SK-N-SH treated with all-trans-retinoic acid at 6 μM for 48 hours (cell line): Measurements from ENCODE around the gene GRID1.

Experiments used
- BACH2 ChIP-seq: fragments of 250-450 bp; sonication (Bioruptor Pico); IDR thresholded peaks from 2 replicates; pipeline ENCODE4 v1.9.0; 2021; ENCODE audit warnings: mild to moderate bottlenecking, borderline replicate concordance
- CSRNP3 ChIP-seq: fragments of 250-450 bp; sonication (Bioruptor Pico); IDR thresholded peaks from 2 replicates; pipeline ENCODE4 v1.5.1; 2021; ENCODE audit warnings: mild to moderate bottlenecking, moderate library complexity
- PATZ1 ChIP-seq: fragments of 250-450 bp; sonication (Bioruptor Pico); IDR thresholded peaks from 2 replicates; pipeline ENCODE4 v1.8.0; 2020; ENCODE audit warnings: mild to moderate bottlenecking, moderate library complexity, borderline replicate concordance
- TOX ChIP-seq: fragments of 250-450 bp; sonication (Bioruptor Pico); IDR thresholded peaks from 2 replicates; pipeline ENCODE4 v1.8.0; 2021; ENCODE audit warnings: mild to moderate bottlenecking, moderate library complexity, borderline replicate concordance
- ZFP3 ChIP-seq: fragments of 250-450 bp; sonication (Bioruptor Pico); IDR thresholded peaks from 2 replicates; pipeline ENCODE4 v1.5.0; 2020; ENCODE audit warnings: mild to moderate bottlenecking, moderate library complexity
- ZFP30 ChIP-seq: fragments of 450-650 bp; formaldehyde crosslinking; IDR thresholded peaks from 2 replicates; pipeline ENCODE4 v1.5.0; 2022; ENCODE audit warnings: mild to moderate bottlenecking, moderate library complexity
- ZNF8 ChIP-seq: fragments of 450-650 bp; formaldehyde crosslinking; IDR thresholded peaks from 2 replicates; pipeline ENCODE4 v1.5.0; 2020; ENCODE audit warnings: mild to moderate bottlenecking, moderate library complexity
- TF ChIP-seq, protein P1 (sequence below): fragments of 250-450 bp; sonication (Bioruptor Pico); IDR thresholded peaks from 2 replicates; pipeline ENCODE4 v1.5.1; 2020; ENCODE audit warnings: low read depth, mild to moderate bottlenecking, moderate library complexity

DNA sequence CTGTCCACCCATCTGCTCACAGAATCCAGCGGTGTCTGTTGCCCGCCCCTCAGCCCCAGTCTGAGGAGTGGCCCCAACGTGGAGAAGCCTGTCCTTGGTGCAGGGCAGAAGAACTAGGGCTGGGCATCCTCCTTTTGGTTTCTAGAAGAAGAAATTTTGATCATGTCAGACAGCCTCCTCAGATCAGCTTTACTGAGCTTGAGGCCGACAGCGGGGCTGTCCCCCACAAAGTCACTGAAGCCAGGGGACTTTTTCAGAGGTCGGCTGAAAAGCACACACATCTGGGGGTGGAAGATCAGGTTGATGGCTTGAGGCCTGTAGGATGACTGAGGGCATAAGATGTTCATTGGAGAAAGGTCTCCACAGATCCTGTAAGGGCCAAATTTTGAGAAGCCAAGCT lies 767.9 kb downstream of the GRID1 start:
- TF ChIP-seq PATZ1 (CRISPR knock-in tag) (no peak), ZFP30 (no peak), ZFP3 (no peak), TOX (CRISPR knock-in tag) (no peak), BACH2 (CRISPR knock-in tag) (no peak), ZNF8 (CRISPR knock-in tag) (no peak), CSRNP3 (no peak)
- TF ChIP-seq, protein P1, sequence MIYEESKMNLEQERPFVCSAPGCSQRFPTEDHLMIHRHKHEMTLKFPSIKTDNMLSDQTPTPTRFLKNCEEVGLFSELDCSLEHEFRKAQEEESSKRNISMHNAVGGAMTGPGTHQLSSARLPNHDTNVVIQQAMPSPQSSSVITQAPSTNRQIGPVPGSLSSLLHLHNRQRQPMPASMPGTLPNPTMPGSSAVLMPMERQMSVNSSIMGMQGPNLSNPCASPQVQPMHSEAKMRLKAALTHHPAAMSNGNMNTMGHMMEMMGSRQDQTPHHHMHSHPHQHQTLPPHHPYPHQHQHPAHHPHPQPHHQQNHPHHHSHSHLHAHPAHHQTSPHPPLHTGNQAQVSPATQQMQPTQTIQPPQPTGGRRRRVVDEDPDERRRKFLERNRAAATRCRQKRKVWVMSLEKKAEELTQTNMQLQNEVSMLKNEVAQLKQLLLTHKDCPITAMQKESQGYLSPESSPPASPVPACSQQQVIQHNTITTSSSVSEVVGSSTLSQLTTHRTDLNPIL (CRISPR knock-in tag), result no peak
